MM.1S (cell line): Measurements from ENCODE around the gene APBA1.

Experiments
- EZH2 ChIP-seq: fragments of 300-600 bp; sonication (generic); optimal IDR thresholded peaks from 2 replicates; pipeline ENCODE3; 2017; ENCODE audit warnings: low read depth, mild to moderate bottlenecking, antibody characterized with exemption, low read length, mixed read lengths
- EZH2phosphoT487 ChIP-seq: fragments of 300-600 bp; sonication (generic); IDR thresholded peaks from 2 replicates; pipeline ENCODE4 v1.6.1; 2018; ENCODE audit warnings: antibody characterized with exemption, low read length
- TF ChIP-seq, protein P1 (sequence below): fragments of 300-600 bp; sonication (generic); IDR thresholded peaks from 2 replicates; pipeline ENCODE4 v1.5.1; 2016; ENCODE audit warnings: antibody characterized with exemption, low read length, mixed read lengths

DNA sequence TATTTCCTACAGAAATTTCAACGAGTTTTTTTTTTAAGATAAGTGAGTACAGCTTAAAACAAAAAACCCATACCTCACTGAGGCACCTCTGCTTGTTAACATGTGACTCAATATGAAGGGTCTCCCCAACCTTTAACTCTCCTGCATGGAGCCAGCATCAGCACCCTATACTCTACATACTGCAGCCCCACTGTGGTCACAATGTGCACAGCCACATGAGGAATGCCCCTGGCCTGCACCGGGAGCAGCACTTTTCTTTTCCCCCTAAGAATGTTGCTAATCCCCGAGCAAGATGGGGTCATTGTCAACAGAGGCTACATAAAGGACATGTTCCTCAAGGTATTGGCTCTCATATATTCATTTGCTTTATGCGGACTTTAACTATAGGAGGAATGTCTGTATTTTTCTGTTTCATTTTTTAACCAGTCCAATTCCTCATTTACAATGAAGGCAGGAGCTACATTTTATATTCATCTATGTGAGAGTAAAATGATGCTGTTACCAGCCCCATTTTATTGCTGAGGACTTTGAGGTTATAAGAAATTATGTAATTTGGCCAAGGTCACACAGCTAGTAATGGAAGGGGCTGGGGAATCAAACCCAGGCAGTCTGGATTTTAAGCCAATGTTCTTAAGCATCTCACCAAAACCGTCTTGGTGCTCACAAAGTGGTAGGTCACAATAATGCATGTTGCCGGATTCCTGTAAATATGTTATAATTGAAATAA is 93.0 kb downstream of the APBA1 start:
- TF ChIP-seq, protein P1, sequence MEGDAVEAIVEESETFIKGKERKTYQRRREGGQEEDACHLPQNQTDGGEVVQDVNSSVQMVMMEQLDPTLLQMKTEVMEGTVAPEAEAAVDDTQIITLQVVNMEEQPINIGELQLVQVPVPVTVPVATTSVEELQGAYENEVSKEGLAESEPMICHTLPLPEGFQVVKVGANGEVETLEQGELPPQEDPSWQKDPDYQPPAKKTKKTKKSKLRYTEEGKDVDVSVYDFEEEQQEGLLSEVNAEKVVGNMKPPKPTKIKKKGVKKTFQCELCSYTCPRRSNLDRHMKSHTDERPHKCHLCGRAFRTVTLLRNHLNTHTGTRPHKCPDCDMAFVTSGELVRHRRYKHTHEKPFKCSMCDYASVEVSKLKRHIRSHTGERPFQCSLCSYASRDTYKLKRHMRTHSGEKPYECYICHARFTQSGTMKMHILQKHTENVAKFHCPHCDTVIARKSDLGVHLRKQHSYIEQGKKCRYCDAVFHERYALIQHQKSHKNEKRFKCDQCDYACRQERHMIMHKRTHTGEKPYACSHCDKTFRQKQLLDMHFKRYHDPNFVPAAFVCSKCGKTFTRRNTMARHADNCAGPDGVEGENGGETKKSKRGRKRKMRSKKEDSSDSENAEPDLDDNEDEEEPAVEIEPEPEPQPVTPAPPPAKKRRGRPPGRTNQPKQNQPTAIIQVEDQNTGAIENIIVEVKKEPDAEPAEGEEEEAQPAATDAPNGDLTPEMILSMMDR = no peak
- no peak for TF ChIP-seq EZH2
- no peak for TF ChIP-seq EZH2phosphoT487
